HG03135 (cell line): ENCODE data around the gene AEN.

Experiments used
- ATAC-seq: cut with Tn5 transposase; IDR thresholded peaks from one replicate; pipeline ENCODE4 v1.9.1; 2021; ENCODE audit warnings: mild to moderate bottlenecking, moderate library complexity; ENCODE audit not compliant: unreplicated experiment

AEN gene

GRCh38 chr15:88649753-88650551 is 28.8 kb downstream of the AEN start:
- peak; percentile 2 for ATAC-seq

GRCh38 chr15:88650556-88650955 is 29.4 kb downstream of the AEN start:
- no peak for ATAC-seq

- no peak for ATAC-seq
These were observed 30.1 kb downstream of the AEN start for GRCh38 chr15:88651136-88651732.

GRCh38 chr15:88651971-88652370 is 30.8 kb downstream of the AEN start:
- no peak for ATAC-seq

- no peak for ATAC-seq
These were observed 31.5 kb downstream of the AEN start for GRCh38 chr15:88652456-88653199.

GRCh38 chr15:88653200-88654064 is 32.3 kb downstream of the AEN start:
- ATAC-seq, result no peak

GRCh38 chr15:88654430-88655102 is 33.4 kb downstream of the AEN start:
- no peak for ATAC-seq

- no peak for ATAC-seq
These were observed 34.0 kb downstream of the AEN start for GRCh38 chr15:88655103-88655553.

- ATAC-seq, result no peak
These were observed 34.8 kb downstream of the AEN start for GRCh38 chr15:88655800-88656488.

- peak; percentile 88 for ATAC-seq
These were observed 35.7 kb downstream of the AEN start for GRCh38 chr15:88656760-88657221.

- no peak for ATAC-seq
These were observed 36.4 kb downstream of the AEN start for GRCh38 chr15:88657326-88658069.

GRCh38 chr15:88658070-88658965 is 37.2 kb downstream of the AEN start:
- no peak for ATAC-seq

- ATAC-seq, result no peak
These were observed 38.1 kb downstream of the AEN start for GRCh38 chr15:88658972-88659931.

- ATAC-seq, result no peak
These were observed 40.0 kb downstream of the AEN start for GRCh38 chr15:88661041-88661700.

- ATAC-seq, result no peak
These were observed 40.8 kb downstream of the AEN start for GRCh38 chr15:88661761-88662556.
